A549 treated with DMSO at 1 μM for 4 hours (cell line): ENCODE measurements around the gene SLC7A8. TPM values are rescaled to one million over a fixed set of nuclear protein-coding genes. Genes with fewer than 3 reads are reported as not detected.

Experiments
- total RNA-seq: library from RNA; stranded (reverse); fragments of 200-300 nt; extraction: Qiagen RNA extraction; gene quantifications from 5 replicates; pipeline ENCODE4 v1.2.3, GENCODE V29; 2022; ENCODE audit warnings: low read depth

The SLC7A8 gene
- total RNA-seq, result 0.25 to 0.69 TPM (median 0.34 TPM) in 5 replicates

GRCh38 chr14:23183479-23183878, at the start of gene SLC7A8:
SLC7A8 (minus strand) TSS chr14:23183660; CDS start chr14:23182914, 746 bp downstream.

GRCh38 chr14:23118506-23119362, 64.7 kb downstream of the SLC7A8 start, which contains the start of gene CEBPE:
CEBPE (minus strand) TSS chr14:23119255; CDS start chr14:23119091, 164 bp downstream.

DNA sequence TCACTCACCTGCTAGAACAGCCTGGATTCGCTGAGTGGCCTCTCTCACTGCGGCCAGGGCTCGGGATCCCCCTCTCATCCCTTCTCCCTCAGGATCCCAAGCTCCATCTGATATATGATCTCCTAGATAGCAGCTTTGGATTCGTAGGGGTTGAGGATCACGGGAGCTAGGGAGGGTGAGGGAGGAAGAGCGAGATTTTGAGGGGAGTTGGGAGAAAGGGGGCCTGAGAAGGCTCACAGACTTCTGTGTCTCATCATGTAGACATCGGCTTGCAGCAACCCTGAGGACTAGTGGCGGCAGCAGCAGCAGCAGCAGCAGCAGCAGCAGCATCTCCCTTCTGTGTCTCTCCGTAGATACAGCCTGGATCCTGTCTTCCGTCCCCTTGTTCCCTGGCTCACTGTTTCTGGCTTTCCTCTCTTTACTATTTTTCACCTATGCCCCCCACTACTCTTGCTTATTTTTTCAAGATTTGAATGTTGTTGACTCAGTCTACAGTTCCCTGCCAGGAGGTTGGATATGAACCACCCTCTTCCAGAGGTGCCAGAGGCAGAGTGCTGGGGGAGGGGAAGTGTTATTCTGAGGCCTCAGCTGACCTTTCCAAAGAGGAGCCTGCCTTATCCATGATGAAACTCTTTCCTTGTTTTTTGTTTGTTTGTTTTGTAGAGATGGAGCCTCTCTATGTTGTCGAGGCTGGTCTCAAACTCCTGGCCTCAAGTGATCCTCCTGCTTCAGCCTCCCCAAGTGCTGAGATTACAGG, 78.7 kb downstream of the SLC7A8 start, which contains the start of gene CIROP:
CIROP (minus strand) TSS at position 399 of the 757 bp plus-strand sequence; CDS start at position 330, 69 bp downstream.

GRCh38 chr14:23095196-23096108, 88.0 kb downstream of the SLC7A8 start, which contains the start of gene C14orf119:
C14orf119 (plus strand) TSS chr14:23095505; CDS start chr14:23097659, 2,154 bp downstream.

GRCh38 chr14:23094666-23095195, 88.7 kb downstream of the SLC7A8 start, which contains the start of gene ACIN1:
ACIN1 (minus strand) TSS chr14:23095136; CDS start chr14:23095112, 24 bp downstream.

Other genes starting within 250 kb of the SLC7A8 start
- gene HAUS4, start 226.6 kb downstream of the SLC7A8 start, total RNA-seq, result 34.8 to 39.4 TPM (median 36.3 TPM) in 5 replicates
- gene AJUBA, start 201.1 kb downstream of the SLC7A8 start, total RNA-seq, result 36.4 to 45.2 TPM (median 40.3 TPM) in 5 replicates
- 3.0 to 4.1 TPM (median 3.3 TPM) in 5 replicates for gene C14orf93, start 173.5 kb downstream of the SLC7A8 start, total RNA-seq
- gene PSMB5, start 148.8 kb downstream of the SLC7A8 start, total RNA-seq, result 296 to 345 TPM (median 321 TPM) in 5 replicates
- gene PSMB11, start 141.4 kb downstream of the SLC7A8 start, total RNA-seq, result not detected in 5 replicates
- 3.4 to 6.1 TPM (median 4.9 TPM) in 5 replicates for gene CDH24, start 126.1 kb downstream of the SLC7A8 start, total RNA-seq
- 109 to 121 TPM (median 111 TPM) in 5 replicates for gene ACIN1, start 88.5 kb downstream of the SLC7A8 start, total RNA-seq
- gene C14orf119, start 88.2 kb downstream of the SLC7A8 start, total RNA-seq, result 77.8 to 107 TPM (median 105 TPM) in 5 replicates
- not detected in 5 replicates for gene CIROP, start 78.7 kb downstream of the SLC7A8 start, total RNA-seq
- 0.05 to 0.06 TPM in 2 of 5 replicates, not detected in the others for gene CEBPE, start 64.4 kb downstream of the SLC7A8 start, total RNA-seq
- not detected in 5 replicates for gene RNF212B, start 54.3 kb upstream of the SLC7A8 start, total RNA-seq
- gene HOMEZ, start 102.5 kb upstream of the SLC7A8 start, total RNA-seq, result 6.6 to 9.4 TPM (median 8.4 TPM) in 5 replicates
- 3.3 to 5.4 TPM (median 4.4 TPM) in 5 replicates for gene PPP1R3E, start 119.2 kb upstream of the SLC7A8 start, total RNA-seq
- gene BCL2L2, start 123.2 kb upstream of the SLC7A8 start, total RNA-seq, result 19.4 to 23.1 TPM (median 21.3 TPM) in 5 replicates
- 140 to 168 TPM (median 158 TPM) in 5 replicates for gene PABPN1, start 137.8 kb upstream of the SLC7A8 start, total RNA-seq
- 5.8 to 7.9 TPM (median 6.6 TPM) in 5 replicates for gene SLC22A17, start 169.2 kb upstream of the SLC7A8 start, total RNA-seq
- gene EFS, start 181.5 kb upstream of the SLC7A8 start, total RNA-seq, result not detected in 5 replicates
- not detected in 5 replicates for gene IL25, start 189.1 kb upstream of the SLC7A8 start, total RNA-seq
- not detected in 5 replicates for gene CMTM5, start 193.4 kb upstream of the SLC7A8 start, total RNA-seq
- gene MYH6, start 224.6 kb upstream of the SLC7A8 start, total RNA-seq, result not detected in 5 replicates